B cell (primary cell): Measurements from ENCODE around the gene RMDN2. TPM values are rescaled to one million over a fixed set of nuclear protein-coding genes. Genes with fewer than 3 reads are reported as not detected.
A peak's percentile ranks its signal among the peaks of the same experiment; 100 is the strongest.

ENCODE experiments used
- ATAC-seq: fragments of 200-7000 bp; cut with Tn5 transposase; one replicate; pipeline ENCODE4 v1.10.0; 2021; ENCODE audit warnings: low read depth, mild to moderate bottlenecking, moderate number of reproducible peaks, moderate library complexity
- CTCF ChIA-PET: fragments of 350-600 bp; sonication (Branson Sonifier 250); formaldehyde crosslinking; loops from one replicate; lab custom pipeline; 2021; ENCODE audit warnings: antibody characterized with exemption, inconsistent platforms; lab: Charles Lee
- POLR2A ChIA-PET: fragments of 350-600 bp; sonication (Branson Sonifier 250); formaldehyde crosslinking; loops from one replicate; lab custom pipeline; 2021; ENCODE audit warnings: antibody characterized with exemption; lab: Charles Lee
- DNase-seq: peaks from one replicate; pipeline ENCODE4 v3.0.0; 2013
- H2AFZ ChIP-seq: 2 replicates; pipeline ENCODE4 v1.6.1; 2012; ENCODE audit warnings: mild to moderate bottlenecking, low read depth, low read length; ENCODE audit not compliant: insufficient read depth, poor library complexity, severe bottlenecking
- H3K27ac ChIP-seq, 2 donors: 1 replicate in 1 of 2; 2 replicates in 1 of 2; pipeline ENCODE4 v1.5.1; 2012 to 2013; ENCODE audit warnings: low read length in 2 of 2, mild to moderate bottlenecking in 2 of 2, moderate library complexity in 1 of 2
- H3K27me3 ChIP-seq, 4 experiments: fragments of 200-600 bp in 1 of 4; sonication (generic) in 1 of 4; replicated peaks in 1 of 4; 1 replicate in 2 of 4; 2 replicates in 2 of 4; pipeline versions ENCODE4 v1.6.1 to v1.7.0; 2013 to 2016; ENCODE audit warnings: low read length in 3 of 4, mild to moderate bottlenecking in 2 of 4, mixed read lengths in 1 of 4, moderate library complexity in 1 of 4; ENCODE audit not compliant: insufficient read depth in 4 of 4, control insufficient read depth in 3 of 4; ENCODE audit errors: control extremely low read depth in 1 of 4
- H3K36me3 ChIP-seq, 2 experiments: replicated peaks in 1 of 2; 1 replicate in 1 of 2; 2 replicates in 1 of 2; pipeline versions ENCODE4 v1.6.1 to v1.7.1; 2013; ENCODE audit warnings: low read length in 1 of 2; ENCODE audit not compliant: insufficient read depth in 2 of 2, control insufficient read depth in 1 of 2; ENCODE audit errors: control extremely low read depth in 1 of 2, extremely low read depth in 1 of 2
- H3K4me1 ChIP-seq, 2 donors: fragments of 200-600 bp in 1 of 2; sonication (generic) in 1 of 2; 1 replicate in 1 of 2; 2 replicates in 1 of 2; pipeline versions ENCODE4 v1.5.1 to v1.6.1; 2013 to 2017; ENCODE audit warnings: low read length in 2 of 2; ENCODE audit not compliant: control insufficient read depth in 2 of 2, insufficient read depth in 2 of 2
- H3K4me2 ChIP-seq: replicated peaks from 2 replicates; pipeline ENCODE3; 2012; ENCODE audit warnings: mild to moderate bottlenecking, low read depth, low read length; ENCODE audit not compliant: poor library complexity, severe bottlenecking
- H3K4me3 ChIP-seq, 5 experiments: fragments of 200-600 bp in 1 of 5; sonication (generic) in 1 of 5; 1 replicate in 3 of 5; 2 replicates in 2 of 5; pipeline versions ENCODE4 v1.5.1 to v1.7.0; 2011 to 2016; ENCODE audit warnings: low read length in 4 of 5, mild to moderate bottlenecking in 4 of 5, low read depth in 2 of 5, control low read depth in 1 of 5, moderate library complexity in 1 of 5; ENCODE audit not compliant: insufficient read depth in 1 of 5; ENCODE audit errors: control extremely low read depth in 1 of 5, extremely low read depth in 1 of 5
- H3K79me2 ChIP-seq: fragments of 200-600 bp; sonication (generic); one replicate; pipeline ENCODE4 v1.6.0; 2016; ENCODE audit warnings: low read length; ENCODE audit not compliant: control insufficient read depth, insufficient read depth
- H3K9ac ChIP-seq: fragments of 200-600 bp; sonication (generic); 2 replicates; pipeline ENCODE4 v1.6.1; 2017; ENCODE audit warnings: mild to moderate bottlenecking, low read length, moderate library complexity
- H3K9me3 ChIP-seq, 3 donors: one replicate each; pipeline versions ENCODE4 v1.6.1 to v1.7.1; 2013; ENCODE audit warnings: low read length in 2 of 3; ENCODE audit not compliant: control insufficient read depth in 2 of 3, insufficient read depth in 1 of 3; ENCODE audit errors: control extremely low read depth in 1 of 3
- H4K20me1 ChIP-seq: 2 replicates; pipeline ENCODE4 v1.6.0; 2012; ENCODE audit warnings: mild to moderate bottlenecking, low read length; ENCODE audit not compliant: insufficient read depth, control insufficient read depth, poor library complexity, severe bottlenecking
- H3K27ac Mint-ChIP-seq: one replicate; pipeline ENCODE4 v1.8.0; 2021; ENCODE audit warnings: mixed read lengths
- H3K27me3 Mint-ChIP-seq: one replicate; pipeline ENCODE4 v1.8.0; 2021; ENCODE audit warnings: mixed read lengths
- H3K4me1 Mint-ChIP-seq: one replicate; pipeline ENCODE4 v1.8.0; 2021; ENCODE audit warnings: mixed read lengths
- H3K4me3 Mint-ChIP-seq: one replicate; pipeline ENCODE4 v1.8.0; 2021; ENCODE audit warnings: mixed read lengths
- H3K9me3 Mint-ChIP-seq: one replicate; pipeline ENCODE4 v1.8.0; 2022; ENCODE audit warnings: mixed read lengths; ENCODE audit not compliant: insufficient read depth
- EZH2 ChIP-seq: IDR thresholded peaks from 2 replicates; pipeline ENCODE4 v1.6.1; 2012; ENCODE audit warnings: borderline replicate concordance, low read depth, mild to moderate bottlenecking, moderate library complexity, low read length; ENCODE audit not compliant: insufficient read depth, poor library complexity, severe bottlenecking
- WGBS: methylation state at CpG from one replicate; pipeline ENCODE4 v1.1.5; 2013; ENCODE audit warnings: missing lambda C conversion rate; ENCODE audit not compliant: insufficient coverage; 5-methylcytosine and 5-hydroxymethylcytosine counted together
- intact Hi-C: fragments of 100-400 bp; cut with micrococcal nuclease; formaldehyde crosslinking; loops from one replicate; pipeline ENCODE4 v1.10.0; 2022
- polyA plus RNA-seq: library from polyadenylated mRNA; depleted of rRNA; stranded (reverse); fragments of >200 nt; gene quantifications from 2 replicates; pipeline ENCODE4 v1.2.3, GENCODE V29; 2012
- total RNA-seq, 2 donors: library from RNA; stranded (reverse); fragments of 120-200 nt in 1 of 2; gene quantifications; 1 replicate in 1 of 2; 2 replicates in 1 of 2; pipeline versions ENCODE4 v1.2.3 to v1.2.4, GENCODE V29; 2013 to 2022
- TF ChIP-seq, protein P1 (sequence below): fragments of 200-600 bp; IDR thresholded peaks from one replicate; pipeline ENCODE4 v1.8.0; 2022; ENCODE audit warnings: antibody characterized with exemption, mild to moderate bottlenecking

Gene RMDN2
- total and polyA plus RNA-seq, 2 donors (not counting 1 experiment from before 2014, with no cell fraction given) = 6.4 to 6.6 TPM

DNA sequence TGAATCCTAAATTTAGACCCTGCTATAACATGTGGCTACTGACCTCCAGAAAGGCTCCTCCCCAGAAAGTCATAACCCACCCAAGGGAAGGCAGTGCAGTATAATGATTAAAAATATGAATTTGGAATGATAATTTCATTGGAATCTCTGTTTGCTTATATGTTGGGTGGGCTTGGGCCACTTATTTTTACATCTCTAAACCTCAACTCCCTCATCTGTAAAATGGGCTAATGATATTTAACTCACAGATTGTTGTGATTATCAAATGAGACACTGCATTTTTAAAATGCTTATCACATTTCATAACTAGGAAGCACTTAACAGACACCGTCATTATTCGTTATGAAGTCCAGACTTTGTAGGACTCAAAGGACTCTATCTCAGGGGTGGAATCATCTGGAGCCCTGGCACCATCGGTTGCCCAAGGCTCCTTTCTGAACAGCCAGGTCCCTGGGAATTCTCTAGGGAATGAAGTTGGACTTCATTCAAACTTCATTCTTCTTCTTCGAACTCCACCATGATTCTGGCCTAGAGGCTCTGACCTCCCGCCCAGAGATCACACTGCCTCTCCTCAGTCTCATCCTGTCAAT is 33.1 kb upstream of the RMDN2 start:
- ChIA-PET CTCF (interaction anchor here (1.0 to 2.9 kb wide), 12 partner anchors 8 to 501 kb away, joined by 3 to 23 read pairs (median 4); partner anchors contain the start of gene RMDN2), POLR2A (no interaction called here)
- no peaks in the 10 kb centered on the region for H3K36me3 ChIP-seq
- WGBS = 22% methylated on average over 5 of the region's 5 CpGs
- TF ChIP-seq, protein P1, sequence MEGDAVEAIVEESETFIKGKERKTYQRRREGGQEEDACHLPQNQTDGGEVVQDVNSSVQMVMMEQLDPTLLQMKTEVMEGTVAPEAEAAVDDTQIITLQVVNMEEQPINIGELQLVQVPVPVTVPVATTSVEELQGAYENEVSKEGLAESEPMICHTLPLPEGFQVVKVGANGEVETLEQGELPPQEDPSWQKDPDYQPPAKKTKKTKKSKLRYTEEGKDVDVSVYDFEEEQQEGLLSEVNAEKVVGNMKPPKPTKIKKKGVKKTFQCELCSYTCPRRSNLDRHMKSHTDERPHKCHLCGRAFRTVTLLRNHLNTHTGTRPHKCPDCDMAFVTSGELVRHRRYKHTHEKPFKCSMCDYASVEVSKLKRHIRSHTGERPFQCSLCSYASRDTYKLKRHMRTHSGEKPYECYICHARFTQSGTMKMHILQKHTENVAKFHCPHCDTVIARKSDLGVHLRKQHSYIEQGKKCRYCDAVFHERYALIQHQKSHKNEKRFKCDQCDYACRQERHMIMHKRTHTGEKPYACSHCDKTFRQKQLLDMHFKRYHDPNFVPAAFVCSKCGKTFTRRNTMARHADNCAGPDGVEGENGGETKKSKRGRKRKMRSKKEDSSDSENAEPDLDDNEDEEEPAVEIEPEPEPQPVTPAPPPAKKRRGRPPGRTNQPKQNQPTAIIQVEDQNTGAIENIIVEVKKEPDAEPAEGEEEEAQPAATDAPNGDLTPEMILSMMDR = no peak
- TF ChIP-seq EZH2 = no peak
- intact Hi-C loops = loop anchor here (2.0 to 5.0 kb wide), 5 partner anchors 33 to 500 kb away; partner anchors contain the start of gene RMDN2
- peaks cover 28 to 34% of the 10 kb centered on the region in 2 donors for H3K4me1 ChIP-seq
- H3K4me3 ChIP-seq = peak overlapping the region in 4 of 5 experiments; percentile 14 to 54 (median 36)
- H2AFZ ChIP-seq = peak overlapping the region; percentile 68
- H3K27me3 Mint-ChIP-seq = no peaks in the 10 kb centered on the region
- no peak for DNase-seq
- no peaks in the 10 kb centered on the region for H3K79me2 ChIP-seq
- peaks cover 35% of the 10 kb centered on the region for H3K4me1 Mint-ChIP-seq
- H3K9me3 ChIP-seq = no peaks in the 10 kb centered on the region
- peaks cover 3% of the 10 kb centered on the region for H3K9me3 Mint-ChIP-seq
- H3K4me2 ChIP-seq = peak overlapping the region; percentile 73
- H3K27ac Mint-ChIP-seq = peak overlapping the region; percentile 73
- no peaks in the 10 kb centered on the region for H3K27me3 ChIP-seq
- peak overlapping the region; percentile 42 to 76 for H3K27ac ChIP-seq
- no peak for ATAC-seq
- H3K4me3 Mint-ChIP-seq = peak overlapping the region; percentile 72
- peak overlapping the region; percentile 56 for H3K9ac ChIP-seq
- no peaks in the 10 kb centered on the region for H4K20me1 ChIP-seq
